Subcutaneous adipose tissue (tissue), 4 donors: ENCODE data around the gene PARD3. TPM values are rescaled to one million over a fixed set of nuclear protein-coding genes. Genes with fewer than 3 reads are reported as not detected.

Experiments
- CTCF ChIP-seq: fragments of 450-650 bp; IDR thresholded peaks from one replicate; pipeline ENCODE4 v1.5.1; 2016; ENCODE audit warnings: low read depth, mild to moderate bottlenecking, control low read depth, antibody characterized with exemption, moderate library complexity
- total RNA-seq, 4 donors: library from RNA; depleted of rRNA; stranded (reverse); fragments of >200 nt; gene quantifications; one replicate each; pipeline ENCODE4 v1.1.0, GENCODE V29; 2016

Gene PARD3
- total RNA-seq, 4 donors from 2014 or later, result 39.4 to 70.3 (median 45.0) TPM

- TF ChIP-seq CTCF, result no peak
These were observed 646.0 kb downstream of the PARD3 start for GRCh38 chr10:34169131-34169530.

DNA sequence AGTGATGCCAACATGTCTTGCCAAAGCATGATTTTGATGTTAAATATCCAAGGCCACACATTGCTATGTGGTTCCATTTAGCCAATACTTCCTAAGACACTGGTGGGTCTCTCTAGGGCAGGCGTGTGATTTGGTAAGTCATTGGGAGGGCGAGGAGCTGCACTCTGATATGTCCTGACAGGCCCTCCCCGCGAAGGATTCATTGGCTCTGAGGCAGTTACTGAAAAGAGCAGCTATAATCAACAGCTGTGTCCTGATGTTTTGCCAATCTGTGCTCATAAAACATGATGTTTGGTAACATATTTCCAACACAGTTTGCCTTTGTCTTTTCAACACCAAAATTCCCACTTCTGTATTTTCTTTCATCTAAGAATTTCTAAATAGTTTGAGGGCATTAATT lies 646.7 kb downstream of the PARD3 start:
- no peak for TF ChIP-seq CTCF

DNA sequence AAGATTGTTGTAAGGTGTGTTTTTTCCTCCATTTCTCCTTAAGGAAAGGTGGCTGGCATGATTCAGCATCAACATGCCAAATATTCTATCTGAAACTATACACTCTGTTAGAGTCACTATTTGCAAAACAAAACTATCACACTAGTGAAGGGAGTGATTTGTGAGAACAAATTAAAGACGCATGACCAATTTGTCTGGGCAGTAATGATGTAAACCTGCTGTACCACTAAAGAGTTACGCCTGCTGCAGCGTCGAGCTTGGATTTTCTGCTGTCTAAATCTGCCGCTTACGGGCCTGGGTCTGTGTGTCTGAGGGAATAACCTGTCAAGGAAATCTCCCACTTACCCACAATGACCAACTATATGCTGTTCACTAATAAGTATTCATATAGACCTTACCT lies 648.3 kb downstream of the PARD3 start:
- no peak for TF ChIP-seq CTCF

GRCh38 chr10:34166354-34166753 lies 648.7 kb downstream of the PARD3 start:
- no peak for TF ChIP-seq CTCF

DNA sequence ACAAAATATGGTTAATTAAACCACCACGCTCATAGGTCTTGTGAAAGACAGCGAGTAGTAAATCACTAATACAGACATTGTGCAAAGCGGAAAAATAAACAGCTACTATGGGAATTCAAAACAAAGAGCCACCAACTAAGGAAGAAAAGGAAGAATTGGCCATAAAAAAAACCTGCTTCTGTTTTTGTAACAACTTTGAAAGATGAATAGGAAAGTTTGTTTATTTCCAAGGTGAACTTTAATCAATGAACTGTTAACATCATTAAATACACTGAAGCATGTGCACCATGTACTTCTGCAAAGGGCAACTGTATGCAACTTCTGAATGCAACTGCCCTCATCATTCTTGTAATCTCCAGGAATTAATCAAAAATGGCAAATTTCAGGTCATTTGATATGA lies 651.1 kb downstream of the PARD3 start:
- no peak for TF ChIP-seq CTCF

DNA sequence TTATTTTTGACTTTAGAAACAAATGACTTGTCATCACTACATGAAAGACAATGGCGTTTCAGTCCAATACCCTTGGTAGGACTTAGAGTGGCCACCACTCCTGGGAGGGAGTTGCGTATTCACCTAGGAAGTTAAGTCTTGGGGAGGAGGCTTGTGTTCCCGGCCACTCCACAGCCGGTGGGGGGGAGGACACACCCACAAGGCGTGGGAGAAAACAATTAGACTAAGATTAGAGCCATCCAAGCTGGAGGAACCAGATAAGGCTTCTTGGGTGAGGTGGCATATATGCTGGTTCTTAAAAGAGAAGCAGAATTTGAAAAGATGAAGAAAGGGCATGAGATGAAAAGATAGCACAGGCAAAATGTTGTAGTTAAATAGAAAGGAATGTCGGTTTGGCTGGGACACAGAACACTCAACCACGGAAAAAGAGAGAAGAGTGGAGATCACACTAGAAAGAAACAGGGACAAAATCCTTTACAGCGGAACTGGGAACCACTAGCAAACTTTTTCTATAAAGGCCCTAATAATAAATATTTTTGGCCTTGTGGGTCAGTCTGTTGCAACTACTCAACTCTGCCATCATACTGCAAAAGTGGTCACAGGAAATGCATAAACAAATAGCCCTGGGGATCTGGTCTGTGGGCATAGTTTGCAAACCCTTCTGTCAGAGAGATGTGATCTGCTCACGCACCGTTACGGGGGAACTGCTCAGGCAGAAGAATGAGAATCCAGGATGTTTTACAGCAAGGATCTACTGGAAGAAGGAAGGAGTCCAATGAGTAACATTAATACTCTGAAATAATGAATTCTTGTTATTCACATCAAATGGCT lies 651.8 kb downstream of the PARD3 start:
- TF ChIP-seq CTCF, result no peak

DNA sequence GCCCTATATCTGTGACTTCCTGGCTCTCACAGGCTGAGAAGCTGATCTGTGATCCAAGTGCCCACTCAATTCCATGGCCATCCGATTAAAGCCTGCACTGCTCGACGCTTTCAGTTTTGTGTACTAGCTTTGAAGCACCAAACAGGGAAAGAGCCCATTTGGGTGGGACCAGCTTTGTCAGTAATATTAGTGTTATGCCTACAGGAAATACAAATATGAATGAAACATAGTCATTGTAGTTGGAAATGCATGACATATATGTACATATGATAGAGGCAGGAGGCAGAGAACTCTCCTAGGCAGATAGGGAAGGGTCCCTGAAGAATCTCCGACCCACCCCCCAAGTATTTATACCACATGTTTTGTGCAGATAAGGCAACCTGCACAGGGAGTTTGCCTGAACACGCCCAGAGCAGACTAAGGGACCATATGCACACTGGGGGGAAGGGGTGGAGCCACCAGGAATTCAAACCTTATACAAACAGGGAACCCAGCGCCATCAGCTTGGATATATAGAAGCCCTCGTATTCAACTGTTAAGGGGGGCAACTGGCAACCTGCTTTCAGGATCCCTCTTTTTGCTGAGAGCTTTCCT lies 653.2 kb downstream of the PARD3 start:
- TF ChIP-seq CTCF, result no peak
